NCI-H146 treated with DMSO at 0.1 percent for 48 hours (cell line): ENCODE results near the gene CSKMT.
A peak's percentile ranks its signal among the peaks of the same experiment; 100 is the strongest.
"Not testable (repeated sequence)": the region's sequence is repeated elsewhere in the genome, so short reads cannot be mapped to it uniquely, and the experiment has no call there.

Experiments
- DNase-seq: peaks from one replicate; lab custom pipeline; 2025; ENCODE audit not compliant: unreplicated experiment; lab: John Stamatoyannopoulos, UW

CSKMT gene

GRCh38 chr11:62654297-62654696 is 10.8 kb upstream of the CSKMT start:
- DNase-seq, result no peak

GRCh38 chr11:62656796-62657429 is 8.2 kb upstream of the CSKMT start:
- no peak for DNase-seq

GRCh38 chr11:62664405-62665074 is 572 bp upstream of the CSKMT start:
- DNase-seq, result peak; percentile 51

GRCh38 chr11:62665599-62666258 is 617 bp downstream of the CSKMT start:
- peak; percentile 22 for DNase-seq

- DNase-seq, result no peak
Measured at GRCh38 chr11:62666259-62666926, 1.3 kb downstream of the CSKMT start.

- no peak for DNase-seq
Measured at GRCh38 chr11:62667460-62667859, 2.3 kb downstream of the CSKMT start.

- no peak for DNase-seq
Measured at GRCh38 chr11:62669420-62670161, 4.5 kb downstream of the CSKMT start.

- peak; percentile 63 for DNase-seq
Measured at GRCh38 chr11:62671236-62671607, 6.1 kb downstream of the CSKMT start.

- DNase-seq, result peak; percentile 77
Measured at GRCh38 chr11:62671608-62672389, 6.7 kb downstream of the CSKMT start, which contains the start of the genes LBHD1 and UQCC3. LBHD1 (minus strand) TSS chr11:62672267; CDS start chr11:62670031, 2,236 bp downstream. UQCC3 (plus strand) TSS chr11:62671673; CDS start chr11:62671746, 73 bp downstream.

- DNase-seq, result no peak
Measured at GRCh38 chr11:62673196-62673525, 8.0 kb downstream of the CSKMT start.

- DNase-seq, result not testable (repeated sequence)
Measured at GRCh38 chr11:62675415-62675814, 10.3 kb downstream of the CSKMT start.

- DNase-seq, result no peak
Measured at GRCh38 chr11:62676698-62677097, 11.6 kb downstream of the CSKMT start.

GRCh38 chr11:62677156-62677555 is 12.0 kb downstream of the CSKMT start:
- no peak for DNase-seq

- DNase-seq, result no peak
Measured at GRCh38 chr11:62677714-62678113, 12.6 kb downstream of the CSKMT start.

GRCh38 chr11:62678433-62678769 is 13.3 kb downstream of the CSKMT start:
- DNase-seq, result no peak

- peak; percentile 81 for DNase-seq
Measured at GRCh38 chr11:62678770-62679696, 13.9 kb downstream of the CSKMT start, which contains the start of gene UBXN1. UBXN1 (minus strand) TSS chr11:62679073; CDS start chr11:62678923, 150 bp downstream.

GRCh38 chr11:62680825-62681240 is 15.7 kb downstream of the CSKMT start:
- DNase-seq, result peak; percentile 37

GRCh38 chr11:62682518-62682917 is 17.4 kb downstream of the CSKMT start:
- DNase-seq, result no peak
